ENCODE data around the gene RFC4.

RFC4 gene

GRCh38 chr3:186742618-186743380, 63.5 kb downstream of the RFC4 start:
- no peaks in the 10 kb centered on the region for H3K36me3 ChIP-seq (ENCODE audit: control insufficient read depth, insufficient read depth, low read length)
- H3K4me3 ChIP-seq (ENCODE audit: extremely low read depth, insufficient read depth, low read length, poor library complexity, severe bottlenecking): no peak overlapping the region
- peaks cover 11% of the 10 kb centered on the region for H3K4me1 ChIP-seq (ENCODE audit: control insufficient read depth, insufficient read depth, low read length, poor library complexity, severe bottlenecking)
- H3K9me3 ChIP-seq (ENCODE audit: control insufficient read depth, low read length): no peaks in the 10 kb centered on the region
- 93 to 100% methylated on average over 2 of the region's 7 CpGs for WGBS, 2 experiments (ENCODE audit: insufficient coverage in 2 of 2)
- H3K27ac ChIP-seq (ENCODE audit: low read depth, low read length, severe bottlenecking): no peak overlapping the region

Data from mesodermal cell (in vitro differentiated cells).